GM20431 (cell line): ENCODE measurements around the gene CBFA2T2.

Source experiments
- in situ Hi-C: fragments of 300-500 bp; cut with MseI, MboI; formaldehyde crosslinking; loops from one replicate; pipeline ENCODE4 v1.15.0; 2020; ENCODE audit warnings: low sequenced_read_pairs; ENCODE audit not compliant: unreplicated experiment

Gene CBFA2T2

DNA sequence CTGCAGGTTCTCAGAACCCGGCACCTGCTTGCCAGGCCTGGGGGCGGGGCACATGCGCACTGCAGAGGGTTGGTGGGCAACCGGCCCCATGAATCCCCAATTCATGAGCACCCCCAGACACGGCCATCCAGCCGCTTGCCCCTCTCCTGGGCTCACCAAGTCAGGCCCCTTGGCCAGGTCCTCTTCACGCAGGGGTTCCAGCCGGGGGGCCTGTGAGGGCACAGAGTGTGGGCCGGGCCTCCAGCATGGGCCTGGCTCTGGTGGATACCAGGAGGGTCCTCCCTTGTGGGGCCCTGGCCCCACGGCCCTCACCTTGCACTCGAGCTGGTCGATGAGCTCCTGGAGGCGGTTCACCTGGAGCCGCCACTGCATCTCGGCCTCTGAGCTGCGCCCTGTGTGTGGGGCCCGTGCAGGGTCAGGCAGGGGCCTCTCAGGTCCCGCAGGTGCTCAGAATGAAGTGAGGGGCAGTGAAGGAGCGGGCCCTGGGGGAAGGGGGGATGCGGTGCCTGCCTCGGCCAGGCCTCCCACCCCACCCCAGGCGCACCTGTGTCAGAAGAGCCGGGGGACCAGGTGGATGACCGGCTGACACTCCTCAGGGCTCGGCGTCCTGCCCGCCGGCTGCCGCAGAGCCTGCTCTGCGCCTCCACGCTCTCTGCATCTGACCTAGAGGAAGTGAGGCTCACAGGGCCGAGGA is 169.6 kb downstream of the CBFA2T2 start:
- in situ Hi-C loops = loop anchor here (10.0 kb wide), 1 partner anchor 195 kb away; no protein-coding TSS in a partner anchor

DNA sequence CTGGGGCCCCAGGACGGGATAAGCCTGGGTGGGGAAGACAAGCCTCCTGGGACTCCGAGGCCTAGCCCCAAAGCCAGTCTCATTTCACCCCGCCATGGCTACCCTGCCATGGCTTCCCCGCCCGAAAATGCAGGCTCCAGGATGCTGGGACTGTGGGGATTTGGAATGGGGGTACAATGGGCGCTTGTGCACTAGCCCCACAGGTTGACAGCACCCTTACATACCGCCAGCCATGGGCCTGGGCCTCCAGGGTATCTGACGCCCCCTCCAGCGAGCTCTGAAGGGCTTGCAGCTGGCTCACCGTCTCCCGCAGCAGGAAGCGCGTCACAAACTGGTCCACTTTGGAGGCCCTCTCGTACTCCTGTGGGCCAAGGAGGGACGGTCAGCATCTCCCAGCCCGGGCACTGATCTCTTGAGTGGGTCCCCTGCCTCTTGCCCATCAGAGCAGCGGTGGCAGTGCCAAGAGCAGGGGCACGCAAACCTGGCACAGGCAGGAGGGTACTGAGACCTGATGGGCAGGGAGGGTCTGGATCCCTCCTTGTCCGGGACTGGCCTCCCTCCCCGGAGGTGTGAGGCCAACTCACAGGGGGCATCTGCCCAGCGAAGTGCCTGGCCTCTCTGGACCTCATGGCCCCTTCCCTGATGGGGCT is 170.3 kb downstream of the CBFA2T2 start:
- in situ Hi-C loops = no loop called here

DNA sequence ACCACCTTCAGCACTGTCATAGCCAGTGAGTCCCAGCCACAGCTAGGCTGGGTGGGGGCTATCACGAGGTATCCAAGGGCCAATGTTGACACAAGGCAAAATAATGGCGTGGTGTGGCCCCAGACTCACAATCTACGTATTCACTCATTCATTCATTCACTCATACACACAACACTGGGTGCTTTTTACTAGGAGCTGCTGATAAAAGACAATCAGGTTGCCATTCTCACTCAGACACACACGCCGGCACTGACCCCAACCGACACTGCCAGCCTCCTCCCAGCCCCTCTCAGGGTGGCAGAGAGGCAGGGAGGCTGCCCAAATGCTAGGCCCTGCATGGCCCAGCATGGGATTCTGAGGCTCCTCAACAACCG is 170.8 kb downstream of the CBFA2T2 start:
- in situ Hi-C loops = no loop called here

DNA sequence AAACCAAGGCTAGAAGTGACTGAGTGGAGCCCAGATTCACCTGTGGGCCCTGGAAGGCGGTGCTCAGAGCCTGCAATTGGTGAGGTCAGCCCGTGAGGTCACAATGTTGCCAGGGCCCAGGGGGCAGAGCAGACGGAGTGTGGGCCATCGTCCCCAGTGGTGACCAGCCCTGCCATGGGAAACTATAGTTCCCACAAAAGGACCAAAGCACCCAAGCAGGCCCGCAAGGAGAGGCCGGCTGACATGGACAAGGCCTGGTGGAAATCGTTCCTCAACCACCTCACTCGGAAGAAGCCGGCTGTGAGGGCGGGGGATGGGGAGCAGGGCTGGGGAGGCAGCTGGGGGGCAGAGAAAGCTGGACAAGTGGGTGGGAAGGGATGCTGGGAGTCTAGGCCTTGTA is 172.3 kb downstream of the CBFA2T2 start, which contains the start of gene C20orf144:
Gene C20orf144, plus strand, starts transcription at position 156 of the 400 bp plus-strand sequence. Its CDS starts 19 bp downstream, at position 175.
- in situ Hi-C loops = no loop called here

DNA sequence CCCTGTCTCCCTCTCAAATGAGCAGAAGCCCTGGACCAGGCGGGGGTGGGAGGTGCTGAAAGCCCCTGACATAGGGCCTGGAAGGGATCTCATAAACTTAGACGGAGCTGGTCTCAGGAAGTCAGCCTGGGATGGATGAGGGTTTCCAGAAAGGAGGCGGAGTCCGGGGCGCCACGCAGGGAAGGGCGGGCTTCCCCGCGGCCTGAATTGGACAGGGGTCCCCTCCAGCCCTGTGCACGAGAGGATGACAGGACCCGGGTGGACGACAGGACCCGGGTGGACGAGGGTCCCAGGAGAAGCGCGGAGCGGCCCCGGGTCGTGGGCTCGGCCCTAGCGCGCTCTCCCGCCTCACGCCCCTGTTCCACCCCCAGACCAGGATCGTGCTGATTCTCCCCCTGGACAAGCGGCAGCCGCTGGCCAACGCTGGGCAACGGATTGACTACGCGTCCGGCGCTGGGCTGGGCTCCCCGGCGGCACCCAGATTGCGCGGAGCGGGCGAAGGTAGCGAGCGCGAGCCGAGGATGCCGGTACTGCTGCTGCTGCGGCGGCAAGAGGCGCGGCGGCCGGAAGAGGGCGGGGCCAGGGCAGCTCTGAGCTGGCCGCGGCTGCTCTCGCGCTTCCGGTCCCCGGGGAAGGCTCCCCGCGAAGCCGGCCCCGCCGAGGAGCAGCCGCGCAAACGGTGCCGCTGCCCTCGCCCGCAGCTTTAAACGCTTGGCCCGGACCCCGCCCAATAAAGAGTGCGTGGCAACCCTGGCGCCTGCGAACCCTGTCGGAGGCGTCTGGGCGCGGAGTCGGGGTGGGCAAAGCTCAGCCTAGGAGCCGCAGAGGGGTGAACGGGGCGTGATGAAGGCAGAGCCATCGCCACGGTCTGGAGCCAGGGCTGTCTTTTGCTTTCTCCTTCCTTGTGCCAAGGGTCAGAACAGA is 173.5 kb downstream of the CBFA2T2 start:
- in situ Hi-C loops = no loop called here

DNA sequence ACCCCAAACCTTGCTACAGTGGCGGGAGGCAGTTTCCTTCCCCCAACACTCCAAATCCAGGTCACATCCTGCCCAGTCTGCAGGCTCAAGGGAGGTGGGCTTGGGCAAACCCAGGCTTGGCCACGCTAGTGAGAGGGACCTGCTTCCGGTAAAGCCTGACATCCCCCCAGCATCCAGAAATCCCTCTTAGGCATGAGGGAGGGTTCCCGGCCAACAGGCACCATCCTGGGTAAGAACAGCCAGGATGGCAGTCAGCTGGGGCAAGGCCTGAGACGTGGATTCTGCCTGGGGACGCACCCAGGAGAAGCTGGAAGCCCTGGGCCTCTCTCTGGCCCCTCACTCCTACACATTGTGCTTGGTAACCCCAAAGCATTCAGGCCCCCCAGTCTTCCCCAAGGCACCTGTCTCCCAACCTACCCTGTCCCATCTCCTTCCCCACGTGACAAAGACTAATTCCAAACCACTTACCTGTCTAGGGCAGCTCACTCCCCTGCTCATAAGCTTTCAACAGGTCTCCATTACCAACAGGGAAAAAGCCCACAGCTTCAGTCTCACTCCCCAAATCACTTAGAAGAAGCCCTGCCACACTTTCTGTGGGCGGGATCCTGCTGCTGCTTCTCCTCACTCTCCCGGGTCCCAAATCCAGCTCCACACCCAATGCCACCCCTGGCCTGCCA is 174.3 kb downstream of the CBFA2T2 start:
- in situ Hi-C loops = no loop called here

DNA sequence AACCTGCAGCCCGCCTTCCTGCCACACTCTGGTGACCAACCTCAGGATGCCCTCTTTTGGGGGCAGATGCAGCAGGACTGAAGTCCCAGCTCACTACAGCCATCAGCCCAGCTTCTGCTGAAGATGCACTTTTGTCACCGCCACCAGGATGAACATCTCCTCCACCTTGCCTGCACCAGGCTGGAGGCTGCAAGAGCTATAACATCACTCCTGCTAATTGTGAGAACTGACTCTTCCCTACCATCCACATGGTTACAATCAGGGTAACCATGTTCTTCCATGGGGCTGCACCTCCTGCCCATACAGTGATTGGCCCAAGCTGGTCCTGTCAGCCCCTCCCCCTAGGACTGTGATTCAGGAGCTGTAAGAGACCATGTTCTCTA is 174.9 kb downstream of the CBFA2T2 start:
- in situ Hi-C loops = no loop called here

DNA sequence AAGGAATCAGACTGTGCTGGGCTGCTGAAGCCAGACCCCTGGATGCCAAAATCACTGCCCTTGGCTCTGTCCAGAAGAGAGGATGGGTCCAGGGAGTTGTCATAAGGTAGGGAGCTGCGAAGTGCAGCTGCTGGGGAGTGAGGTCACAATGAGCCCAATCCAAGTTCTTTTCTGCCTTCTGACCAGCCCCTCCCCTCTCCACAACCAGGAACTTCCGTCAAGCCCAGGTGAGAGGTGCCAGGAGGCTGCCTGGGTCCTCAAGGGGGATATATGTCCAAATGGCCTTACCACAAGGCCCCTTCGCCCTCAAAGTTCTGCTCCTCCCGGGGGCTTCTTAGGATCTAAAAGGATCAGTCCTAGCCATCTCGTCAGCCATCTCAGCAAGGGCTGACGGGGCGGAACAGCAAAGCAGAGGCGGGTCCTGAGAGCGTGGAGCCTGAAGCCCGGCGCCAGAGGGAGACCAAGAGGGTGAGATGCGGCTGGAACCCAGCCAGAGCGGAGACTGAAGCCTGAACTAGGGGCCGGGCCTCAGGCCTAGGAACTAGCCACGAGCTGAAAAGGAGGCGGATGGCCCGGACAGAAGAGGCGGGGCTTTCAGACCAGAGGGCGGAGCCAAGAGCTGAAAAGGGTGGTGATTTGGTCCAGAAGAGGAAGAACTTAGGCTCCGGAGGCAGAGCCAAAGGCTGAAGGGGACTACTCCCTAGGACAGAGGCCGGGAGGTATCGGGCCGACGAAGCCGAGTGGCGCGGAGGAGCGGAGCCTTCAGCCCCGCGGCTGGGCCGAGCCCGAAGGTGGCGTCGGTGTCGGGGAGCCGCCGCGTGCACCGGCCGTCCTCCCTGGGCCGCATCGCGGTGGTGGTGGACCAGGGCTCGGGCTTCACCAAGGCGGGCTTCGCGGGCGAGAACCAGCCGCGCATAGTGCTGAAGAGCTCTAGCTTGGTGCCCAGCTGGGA is 176.7 kb downstream of the CBFA2T2 start, which contains the start of gene ACTL10:
Gene ACTL10, plus strand, starts transcription at position 651 of the 952 bp plus-strand sequence. CDS start 555 bp downstream, outside the sequence.
- in situ Hi-C loops = no loop called here

DNA sequence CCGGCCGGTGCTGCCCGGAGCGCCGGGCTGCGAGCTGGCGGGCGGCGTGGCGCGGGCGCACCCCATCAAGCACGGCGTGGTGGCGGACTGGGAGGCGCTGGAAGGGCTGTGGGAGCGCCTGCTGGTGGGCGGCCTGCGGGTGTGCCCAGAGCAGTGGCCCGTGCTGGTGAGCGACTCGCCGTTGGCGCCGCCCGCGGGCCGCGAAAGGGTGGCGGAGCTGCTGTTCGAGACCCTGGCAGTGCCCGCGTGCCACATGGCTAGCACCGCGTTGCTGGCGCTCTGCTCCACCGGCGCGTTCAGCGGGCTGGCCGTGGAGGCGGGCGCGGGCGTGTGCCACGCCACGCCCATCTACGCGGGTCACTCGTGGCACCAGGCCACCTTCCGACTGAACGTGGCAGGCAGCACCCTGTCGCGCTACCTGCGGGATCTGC is 177.4 kb downstream of the CBFA2T2 start:
- in situ Hi-C loops = no loop called here

DNA sequence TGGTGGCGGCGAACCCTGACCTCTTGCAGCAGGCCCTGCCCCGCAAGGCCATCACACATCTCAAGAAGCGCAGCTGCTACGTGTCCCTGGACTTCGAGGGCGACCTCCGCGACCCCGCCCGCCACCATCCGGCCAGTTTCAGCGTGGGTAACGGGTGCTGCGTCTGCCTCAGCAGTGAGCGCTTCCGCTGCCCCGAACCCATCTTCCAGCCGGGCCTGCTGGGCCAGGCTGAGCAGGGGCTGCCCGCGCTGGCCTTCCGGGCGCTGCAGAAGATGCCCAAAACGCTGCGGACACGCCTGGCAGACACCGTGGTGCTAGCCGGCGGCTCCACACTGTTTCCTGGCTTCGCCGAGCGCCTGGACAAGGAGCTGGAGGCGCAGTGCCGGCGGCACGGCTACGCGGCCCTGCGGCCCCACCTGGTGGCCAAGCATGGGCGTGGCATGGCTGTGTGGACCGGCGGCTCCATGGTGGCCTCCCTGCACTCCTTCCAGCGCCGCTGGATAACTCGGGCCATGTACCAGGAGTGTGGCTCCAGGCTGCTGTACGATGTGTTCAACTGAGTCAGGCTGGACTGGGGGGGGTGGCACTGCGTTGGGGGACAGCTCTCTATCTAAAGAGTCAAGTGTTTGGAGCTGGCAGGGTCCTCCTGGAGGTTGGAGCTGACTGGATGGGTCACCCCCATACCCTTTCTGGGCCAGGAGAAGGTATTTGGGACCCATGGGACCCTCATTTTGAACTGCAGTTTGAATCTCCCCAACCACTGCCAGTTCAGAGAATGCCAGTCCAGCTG is 178.0 kb downstream of the CBFA2T2 start:
- in situ Hi-C loops = no loop called here

DNA sequence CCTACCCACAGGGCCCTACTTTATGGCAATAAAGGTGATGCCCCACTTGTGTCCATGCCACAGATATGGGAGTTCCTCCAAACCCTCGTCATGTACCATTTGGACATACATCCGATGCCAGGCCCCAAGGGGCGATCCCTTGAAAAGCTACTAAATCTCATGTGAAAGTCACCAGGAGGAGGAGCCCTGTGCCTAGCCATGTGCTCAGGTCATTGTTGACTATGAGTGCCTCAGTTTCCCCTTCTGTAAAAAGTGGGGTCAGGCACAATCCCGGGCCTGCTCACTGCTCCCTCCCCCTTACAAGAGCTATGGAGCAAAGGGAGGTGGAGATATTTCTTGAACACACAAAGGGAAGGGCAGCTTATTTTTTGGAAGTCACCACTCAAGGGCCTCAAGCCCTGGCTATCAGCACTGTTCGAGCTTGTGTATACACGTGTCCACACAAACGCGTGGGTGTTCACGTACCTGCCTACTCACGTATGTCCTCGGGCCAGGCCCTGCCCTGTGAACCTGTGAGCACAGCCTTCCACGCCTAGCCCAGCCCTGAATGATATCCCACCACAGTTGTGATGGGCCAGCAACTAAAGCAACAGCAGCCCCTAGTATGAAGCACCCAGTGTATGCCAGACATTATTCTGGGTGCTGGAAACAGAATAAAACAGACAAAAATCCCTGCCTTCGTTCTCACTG is 178.7 kb downstream of the CBFA2T2 start:
- in situ Hi-C loops = no loop called here

DNA sequence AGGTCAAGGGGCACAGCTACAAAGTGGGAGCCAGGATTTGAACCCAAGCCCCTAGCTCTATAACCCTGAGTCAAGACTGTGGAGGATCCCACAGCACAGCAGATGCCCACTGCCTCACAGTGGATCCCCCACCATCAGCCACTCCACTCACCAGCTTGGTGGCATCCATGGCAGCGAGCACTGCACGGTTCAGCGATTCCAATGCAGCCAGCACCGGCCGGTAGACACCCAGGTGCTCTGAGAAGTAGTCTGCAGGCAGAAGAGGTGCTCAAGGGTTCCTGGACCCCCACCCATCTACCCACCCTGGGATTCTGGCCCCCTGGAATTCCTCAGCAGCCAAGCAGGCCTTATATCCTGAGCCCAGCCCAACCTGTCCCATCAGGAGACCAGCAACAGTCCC is 179.3 kb downstream of the CBFA2T2 start:
- in situ Hi-C loops = no loop called here

DNA sequence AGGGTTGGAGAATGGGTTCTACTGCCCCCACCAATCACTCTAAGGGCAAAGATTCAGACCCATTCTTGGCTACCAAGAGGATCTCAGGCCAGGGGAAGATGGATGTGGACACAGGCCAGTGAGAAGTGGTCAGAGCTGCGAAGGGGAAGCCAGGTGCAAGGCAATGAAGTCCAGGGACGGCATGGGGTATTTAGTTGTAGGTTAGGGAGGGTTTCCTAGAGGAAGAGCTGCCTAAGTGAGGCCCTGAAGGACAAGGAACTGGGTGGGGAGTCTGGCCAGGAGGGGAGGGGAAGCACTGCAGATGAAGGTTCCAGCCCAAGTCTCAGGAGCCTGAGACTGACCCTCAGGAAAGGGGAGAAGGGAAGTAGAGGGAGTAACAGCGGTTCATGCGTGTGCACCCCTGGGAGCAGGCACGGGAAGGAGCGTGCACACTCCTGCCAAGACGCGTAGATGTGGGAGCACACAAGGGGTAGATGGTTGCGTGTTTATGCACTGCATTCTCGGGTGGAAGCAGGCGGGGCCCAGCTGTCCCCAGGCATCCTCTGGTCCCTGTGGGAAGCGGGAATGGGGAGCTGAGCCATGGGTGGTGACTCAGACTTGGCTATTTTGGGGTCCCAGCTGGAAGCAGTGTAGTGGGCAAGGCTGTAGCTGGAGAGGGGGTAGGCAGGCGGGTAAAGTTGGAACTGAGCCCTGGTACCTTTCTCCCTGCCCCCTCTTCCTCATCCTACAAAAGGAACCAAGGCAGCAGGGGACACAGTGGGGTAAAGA is 180.2 kb downstream of the CBFA2T2 start:
- in situ Hi-C loops = no loop called here

DNA sequence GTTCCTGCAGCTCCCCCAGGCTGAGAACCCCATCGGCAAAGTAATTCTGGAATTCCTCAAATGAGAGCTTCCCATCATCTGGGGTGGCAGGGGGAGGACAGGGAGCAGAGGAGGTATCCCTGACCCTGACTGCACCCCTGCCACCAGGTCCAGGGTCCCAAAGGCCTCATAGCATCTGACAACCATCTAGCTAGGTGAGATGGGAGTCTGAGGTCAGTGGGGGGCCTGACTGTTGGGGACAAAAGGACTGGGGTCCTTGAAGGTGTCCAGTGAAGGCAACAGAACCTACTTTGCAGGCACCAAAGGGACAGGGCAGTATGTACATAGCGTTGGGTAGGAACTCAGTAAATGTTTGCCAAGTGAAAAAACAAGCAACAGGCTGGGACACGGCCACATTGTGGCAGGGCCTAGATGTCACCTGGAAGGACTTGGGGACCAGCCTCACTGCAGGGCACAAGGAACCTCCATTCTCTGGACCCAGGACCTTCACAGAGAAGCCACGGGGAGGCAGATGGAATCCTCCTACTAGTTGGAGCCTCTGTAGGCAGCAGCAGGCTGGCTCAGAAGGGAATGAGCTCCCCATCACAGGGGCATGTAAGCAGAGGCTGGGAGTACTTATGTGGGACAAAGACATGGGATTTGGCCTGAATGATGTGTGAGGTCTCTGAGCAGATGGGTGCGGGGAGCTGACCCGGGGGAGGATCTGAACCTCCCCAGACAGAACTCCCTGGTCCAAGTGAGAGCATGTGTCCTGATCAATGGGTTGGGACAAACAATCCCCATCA is 181.0 kb downstream of the CBFA2T2 start:
- in situ Hi-C loops = no loop called here

DNA sequence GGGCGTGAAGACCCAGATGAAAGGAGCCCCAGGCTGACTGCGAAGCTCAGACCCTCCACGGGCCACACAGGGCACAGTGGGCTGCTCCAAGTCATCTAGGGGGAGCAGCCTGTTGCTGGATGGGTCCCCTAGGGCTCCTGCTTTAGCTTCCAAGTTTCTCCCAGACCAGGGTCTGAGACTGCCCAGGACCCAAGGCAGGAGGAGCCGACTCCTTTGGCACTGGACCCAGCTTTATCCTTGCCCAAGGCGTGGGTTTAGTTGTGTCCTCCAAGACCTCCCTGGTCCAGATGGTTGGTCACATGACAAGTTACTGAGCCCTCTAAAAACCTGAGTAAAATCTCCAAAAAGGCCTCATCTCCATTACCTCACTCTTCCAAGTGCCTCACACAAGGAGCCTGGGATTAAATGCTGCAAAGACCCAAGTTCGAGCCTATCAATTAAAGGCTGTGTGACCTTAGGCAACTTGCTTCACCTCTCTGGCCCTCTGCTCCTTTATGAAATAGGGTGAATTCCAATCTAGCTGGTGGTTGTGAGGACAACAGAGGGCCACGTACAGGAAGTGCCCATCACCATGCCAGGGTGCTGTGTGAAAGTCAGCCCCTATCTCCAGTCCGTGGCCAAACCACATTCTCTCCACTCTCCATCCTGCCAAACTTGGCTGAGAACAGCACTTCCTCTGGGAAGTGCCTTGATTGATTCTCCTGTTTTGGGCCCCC is 181.8 kb downstream of the CBFA2T2 start:
- in situ Hi-C loops = no loop called here
